Uterus (tissue), 4 donors: ENCODE results near the gene TMEM127. TPM values are rescaled to one million over a fixed set of nuclear protein-coding genes. Genes with fewer than 3 reads are reported as not detected.
"Not testable (repeated sequence)": the region's sequence is repeated elsewhere in the genome, so short reads cannot be mapped to it uniquely, and the experiment has no call there.

ENCODE experiments used
- DNase-seq, 2 donors: peaks; one replicate each; pipeline ENCODE4 v3.0.0-alpha.2; 2019 to 2020
- H3K27ac ChIP-seq, 2 donors: fragments of 200-600 bp; sonication (generic); 1 replicate in 1 of 2; 2 replicates in 1 of 2; pipeline ENCODE4 v1.5.1; 2016 to 2018
- H3K27me3 ChIP-seq, 2 donors: fragments of 200-600 bp; sonication (generic); one replicate each; pipeline ENCODE4 v1.5.1; 2018 to 2019; ENCODE audit warnings: control low read depth in 1 of 2
- H3K36me3 ChIP-seq, 2 donors: fragments of 200-600 bp; sonication (generic); one replicate each; pipeline ENCODE4 v1.5.1; 2019; ENCODE audit warnings: control low read depth in 1 of 2
- H3K4me1 ChIP-seq, 2 donors: fragments of 200-600 bp; sonication (generic); one replicate each; pipeline ENCODE4 v1.5.1; 2018 to 2019; ENCODE audit warnings: control low read depth in 1 of 2
- H3K4me3 ChIP-seq, 2 donors: fragments of 200-600 bp; sonication (generic); 1 replicate in 1 of 2; 2 replicates in 1 of 2; pipeline ENCODE4 v1.5.1; 2018 to 2019; ENCODE audit warnings: mild to moderate bottlenecking in 1 of 2
- H3K9me3 ChIP-seq, 2 donors: fragments of 200-600 bp; sonication (generic); one replicate each; pipeline ENCODE4 v1.5.1; 2019; ENCODE audit warnings: control low read depth in 1 of 2
- POLR2A ChIP-seq, 2 donors: fragments of 450-650 bp; IDR thresholded peaks; one replicate each; pipeline ENCODE4 v1.6.1; 2016; ENCODE audit warnings: antibody characterized with exemption in 2 of 2, mild to moderate bottlenecking in 1 of 2, moderate library complexity in 1 of 2
- intact Hi-C: fragments of 100-400 bp; cut with DNase I; formaldehyde crosslinking; loops from one replicate; pipeline ENCODE4 v1.15.1; 2023; ENCODE audit warnings: low total_unique reads
- total RNA-seq, 4 donors: library from RNA; depleted of rRNA in 3 of 4; stranded (reverse); fragments of >200 nt in 3 of 4; gene quantifications; one replicate each; pipeline versions ENCODE4 v1.1.0 to v1.2.4, GENCODE V29; 2014 to 2023
- TF ChIP-seq, protein P1 (sequence below), 4 experiments: fragments of 200-600 bp in 2 of 4; fragments of 450-650 bp in 2 of 4; sonication (generic) in 2 of 4; IDR thresholded peaks; one replicate each; pipeline ENCODE4 v1.5.1; 2016 to 2019; ENCODE audit warnings: antibody characterized with exemption in 4 of 4, mild to moderate bottlenecking in 2 of 4, moderate library complexity in 1 of 4
- donor health status: DM: yes; HTN: yes; CAD: no.

Gene TMEM127
- total RNA-seq, 4 donors from 2014 or later: 17.0 to 45.4 (median 22.3) TPM

DNA sequence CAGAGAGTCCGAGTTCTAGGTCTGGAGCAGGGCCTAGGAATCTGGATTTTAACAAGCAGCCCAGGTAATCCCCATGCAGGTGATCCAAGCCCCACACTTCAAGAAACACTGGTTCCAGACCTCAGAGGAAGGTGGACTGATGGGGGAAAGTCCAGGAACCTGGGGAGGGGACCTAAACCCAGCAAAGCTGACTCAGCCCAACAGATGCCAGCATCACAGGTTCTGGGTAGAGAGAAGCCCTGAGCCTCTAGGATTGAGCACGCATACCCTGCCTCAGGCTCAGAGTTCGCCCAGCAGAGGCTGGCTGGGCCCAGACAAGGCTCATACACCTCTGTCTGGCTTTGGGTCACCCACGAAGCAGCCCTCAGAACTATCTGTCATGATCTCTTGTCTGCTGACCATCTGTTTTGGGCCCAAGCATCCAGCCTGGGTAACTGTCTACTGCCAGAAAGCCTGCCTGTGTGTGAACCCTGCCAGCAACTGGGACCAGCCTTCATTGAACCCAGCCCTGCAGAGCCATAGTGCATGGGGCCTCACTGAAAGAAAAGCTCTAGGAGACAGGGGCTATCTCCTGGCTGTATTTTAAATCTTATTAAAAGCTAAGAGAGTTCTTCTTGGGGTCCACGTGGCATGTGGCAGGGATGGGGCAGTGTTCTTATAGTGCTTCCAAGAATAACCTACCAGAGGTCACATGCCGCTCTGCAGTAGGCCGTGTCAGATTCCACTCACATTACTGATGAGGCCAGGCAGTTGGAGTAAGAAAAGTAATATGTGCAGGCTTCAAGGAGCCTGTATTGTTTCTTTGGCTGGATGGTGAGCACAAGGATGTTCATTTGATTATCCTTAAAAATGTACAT is 7.4 kb downstream of the TMEM127 start:
- peaks cover 0 to 7% of the 10 kb centered on the region in 2 donors for H3K4me1 ChIP-seq

GRCh38 chr2:96257744-96258143 is 8.1 kb downstream of the TMEM127 start:
- not testable (repeated sequence) for H3K27me3 ChIP-seq, H3K36me3 ChIP-seq, H3K9me3 ChIP-seq, DNase-seq, H3K4me3 ChIP-seq, H3K4me1 ChIP-seq
- peak overlapping the region; percentile 50 to 74 for H3K27ac ChIP-seq
- intact Hi-C loops: loop anchor here (5.0 kb wide), 1 partner anchor 50 kb away; the partner anchor contains the start of gene STARD7

More for the DNA sequence above, 7.4 kb downstream of the TMEM127 start:
- no peaks in the 10 kb centered on the region for H3K9me3 ChIP-seq
- intact Hi-C loops: loop anchor here (5.0 kb wide), 1 partner anchor 51 kb away; the partner anchor contains the start of gene STARD7
- TF ChIP-seq, protein P1, sequence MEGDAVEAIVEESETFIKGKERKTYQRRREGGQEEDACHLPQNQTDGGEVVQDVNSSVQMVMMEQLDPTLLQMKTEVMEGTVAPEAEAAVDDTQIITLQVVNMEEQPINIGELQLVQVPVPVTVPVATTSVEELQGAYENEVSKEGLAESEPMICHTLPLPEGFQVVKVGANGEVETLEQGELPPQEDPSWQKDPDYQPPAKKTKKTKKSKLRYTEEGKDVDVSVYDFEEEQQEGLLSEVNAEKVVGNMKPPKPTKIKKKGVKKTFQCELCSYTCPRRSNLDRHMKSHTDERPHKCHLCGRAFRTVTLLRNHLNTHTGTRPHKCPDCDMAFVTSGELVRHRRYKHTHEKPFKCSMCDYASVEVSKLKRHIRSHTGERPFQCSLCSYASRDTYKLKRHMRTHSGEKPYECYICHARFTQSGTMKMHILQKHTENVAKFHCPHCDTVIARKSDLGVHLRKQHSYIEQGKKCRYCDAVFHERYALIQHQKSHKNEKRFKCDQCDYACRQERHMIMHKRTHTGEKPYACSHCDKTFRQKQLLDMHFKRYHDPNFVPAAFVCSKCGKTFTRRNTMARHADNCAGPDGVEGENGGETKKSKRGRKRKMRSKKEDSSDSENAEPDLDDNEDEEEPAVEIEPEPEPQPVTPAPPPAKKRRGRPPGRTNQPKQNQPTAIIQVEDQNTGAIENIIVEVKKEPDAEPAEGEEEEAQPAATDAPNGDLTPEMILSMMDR (IDR thresholded peaks at IDR 0.05): no peak
- TF ChIP-seq POLR2A (IDR thresholded peaks at IDR 0.05): no peak
- H3K36me3 ChIP-seq: no peaks in the 10 kb centered on the region
- H3K27ac ChIP-seq: peak overlapping the region; percentile 50 to 74
- H3K27me3 ChIP-seq: no peaks in the 10 kb centered on the region
- DNase-seq: no peak
- H3K4me3 ChIP-seq: no peak overlapping the region

DNA sequence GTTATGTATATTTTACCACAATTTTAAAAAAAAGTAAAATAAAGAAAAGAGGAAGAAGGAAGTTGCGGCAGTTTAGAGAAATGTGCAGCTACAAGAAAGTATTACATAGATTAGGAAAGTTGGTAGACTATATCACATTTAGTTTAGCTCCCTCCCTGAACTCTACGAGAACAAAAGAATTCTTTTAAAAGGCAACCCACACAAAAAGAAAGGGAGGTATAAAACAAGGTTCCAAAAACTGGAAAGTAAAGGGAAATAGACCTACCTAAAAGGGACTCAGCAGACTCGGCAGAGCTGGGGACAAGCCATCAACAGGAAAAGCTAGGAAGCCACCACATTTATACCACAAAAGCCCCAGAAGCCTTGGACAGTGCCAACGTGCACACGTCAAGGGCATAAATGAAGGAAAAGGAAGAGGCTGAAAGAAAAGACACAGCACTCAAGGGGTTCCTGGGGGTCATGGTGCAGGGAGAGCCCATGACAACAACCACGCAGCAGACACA is 9.1 kb downstream of the TMEM127 start:
- Histone ChIP-seq H3K9me3 (no peaks in the 10 kb centered on the region), H3K27ac (peak overlapping the region in 1 of 2 donors; percentile 10), H3K36me3 (no peaks in the 10 kb centered on the region), H3K4me1 (peaks cover 0 to 7% of the 10 kb centered on the region in 2 donors), H3K4me3 (no peak overlapping the region), H3K27me3 (no peaks in the 10 kb centered on the region)
- intact Hi-C loops: loop anchor here (5.0 kb wide), 1 partner anchor 49 kb away; the partner anchor contains the start of gene STARD7
- no peak for DNase-seq
- TF ChIP-seq POLR2A (IDR thresholded peaks at IDR 0.05): no peak
- TF ChIP-seq, protein P1 (IDR thresholded peaks at IDR 0.05): no peak

DNA sequence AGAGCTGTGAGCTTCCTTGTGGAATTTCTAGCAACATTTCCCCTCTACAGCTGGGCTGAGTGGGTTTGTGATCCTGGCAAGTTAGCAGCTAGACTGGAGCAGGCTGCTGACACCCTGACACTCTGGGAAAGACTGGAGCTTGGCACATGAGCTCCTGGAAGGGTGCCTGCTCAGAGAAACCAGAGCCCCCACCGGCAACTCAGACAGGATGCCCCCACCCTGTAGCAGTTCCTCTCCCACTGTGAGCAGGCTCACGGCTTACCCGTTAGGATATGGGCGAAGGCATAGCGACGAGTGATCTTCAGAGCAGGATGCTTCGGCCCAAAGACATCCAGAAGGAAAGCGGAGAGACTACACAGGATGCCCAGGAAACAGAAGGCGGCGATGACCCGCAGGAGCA is 11.2 kb downstream of the TMEM127 start:
- no peaks in the 10 kb centered on the region for H3K36me3 ChIP-seq

DNA sequence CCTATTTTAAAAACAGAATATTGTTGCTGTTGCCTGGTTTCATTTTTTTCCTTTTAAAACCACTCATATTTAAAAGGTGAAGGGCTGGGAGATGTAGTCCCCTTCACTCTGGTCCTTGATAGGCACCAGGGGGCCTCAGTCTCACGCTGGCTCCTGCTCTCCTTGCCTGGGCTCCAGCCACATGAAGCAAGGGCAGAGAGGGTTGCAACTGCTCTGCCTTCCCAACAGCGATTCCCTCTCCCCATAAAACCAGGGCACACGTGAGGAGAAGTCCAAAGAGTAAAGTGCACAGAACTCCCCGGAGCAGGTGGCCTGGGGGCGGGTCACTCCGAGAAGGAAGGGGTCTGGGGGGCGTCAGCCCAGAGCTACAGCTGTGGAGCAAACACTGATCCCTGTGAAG is 12.8 kb downstream of the TMEM127 start:
- Histone ChIP-seq H3K27ac (no peak overlapping the region), H3K4me3 (no peak overlapping the region), H3K36me3 (no peaks in the 10 kb centered on the region), H3K4me1 (peaks cover 0 to 8% of the 10 kb centered on the region in 2 donors), H3K9me3 (no peaks in the 10 kb centered on the region), H3K27me3 (no peaks in the 10 kb centered on the region)
- no peak for DNase-seq
- intact Hi-C loops: no loop called here
- TF ChIP-seq, protein P1 (IDR thresholded peaks at IDR 0.05): no peak
- TF ChIP-seq POLR2A (IDR thresholded peaks at IDR 0.05): no peak

More for the DNA sequence above, 11.2 kb downstream of the TMEM127 start:
- intact Hi-C loops: no loop called here
- no peaks in the 10 kb centered on the region for H3K9me3 ChIP-seq
- H3K27me3 ChIP-seq: no peaks in the 10 kb centered on the region
- TF ChIP-seq, protein P1 (IDR thresholded peaks at IDR 0.05): no peak
- TF ChIP-seq POLR2A (IDR thresholded peaks at IDR 0.05): no peak
- no peak overlapping the region for H3K27ac ChIP-seq
- DNase-seq: peak in 1 of 2 donors; percentile 48
- H3K4me1 ChIP-seq: peaks cover 0 to 11% of the 10 kb centered on the region in 2 donors
- no peak overlapping the region for H3K4me3 ChIP-seq
